KMS-11 (cell line): ENCODE results near the gene ERI2.

ENCODE experiments used
- H2AFZ ChIP-seq: fragments of 200-600 bp; sonication (generic); 2 replicates; pipeline ENCODE4 v1.6.1; 2016; ENCODE audit warnings: antibody characterized with exemption, mixed run types, low read depth
- H3K27ac ChIP-seq: fragments of 200-600 bp; sonication (generic); 2 replicates; pipeline ENCODE4 v1.6.1; 2016; ENCODE audit warnings: mild to moderate bottlenecking, mixed run types
- H3K27me3 ChIP-seq: fragments of 200-600 bp; sonication (generic); 2 replicates; pipeline ENCODE4 v1.6.1; 2017; ENCODE audit warnings: mild to moderate bottlenecking, low read depth, mixed run types, moderate library complexity; ENCODE audit not compliant: insufficient read depth
- H3K36me3 ChIP-seq: fragments of 200-600 bp; sonication (generic); 2 replicates; pipeline ENCODE4 v1.6.1; 2017; ENCODE audit warnings: mild to moderate bottlenecking, mixed run types; ENCODE audit not compliant: insufficient read depth
- H3K4me1 ChIP-seq: fragments of 200-600 bp; sonication (generic); 2 replicates; pipeline ENCODE4 v1.6.1; 2016; ENCODE audit warnings: mild to moderate bottlenecking, low read depth, mixed run types; ENCODE audit not compliant: poor library complexity, severe bottlenecking
- H3K4me2 ChIP-seq: fragments of 200-600 bp; sonication (generic); 2 replicates; pipeline ENCODE4 v1.7.0; 2016; ENCODE audit warnings: mild to moderate bottlenecking, mixed run types
- H3K4me3 ChIP-seq: fragments of 200-600 bp; sonication (generic); IDR thresholded peaks from 2 replicates; pipeline ENCODE4 v1.6.1; 2017; ENCODE audit warnings: low read depth, low read length, mixed read lengths; ENCODE audit not compliant: insufficient read depth
- H3K79me2 ChIP-seq: fragments of 200-600 bp; sonication (generic); 2 replicates; pipeline ENCODE4 v1.6.1; 2016; ENCODE audit warnings: low read depth, mixed run types; ENCODE audit not compliant: insufficient read depth
- H3K9ac ChIP-seq: fragments of 200-600 bp; sonication (generic); 2 replicates; pipeline ENCODE4 v1.6.1; 2016; ENCODE audit warnings: mild to moderate bottlenecking, mixed run types
- H4K20me1 ChIP-seq: fragments of 200-600 bp; sonication (generic); 2 replicates; pipeline ENCODE4 v1.6.1; 2016; ENCODE audit warnings: mild to moderate bottlenecking, mixed run types; ENCODE audit not compliant: insufficient read depth
- TF ChIP-seq, protein P1 (sequence below): fragments of 200-600 bp; sonication (generic); conservative IDR thresholded peaks from 2 replicates; pipeline ENCODE4 v1.6.1; 2017; ENCODE audit warnings: low read depth, mild to moderate bottlenecking, antibody characterized with exemption, low read length, moderate library complexity, mixed read lengths

ERI2 gene

DNA sequence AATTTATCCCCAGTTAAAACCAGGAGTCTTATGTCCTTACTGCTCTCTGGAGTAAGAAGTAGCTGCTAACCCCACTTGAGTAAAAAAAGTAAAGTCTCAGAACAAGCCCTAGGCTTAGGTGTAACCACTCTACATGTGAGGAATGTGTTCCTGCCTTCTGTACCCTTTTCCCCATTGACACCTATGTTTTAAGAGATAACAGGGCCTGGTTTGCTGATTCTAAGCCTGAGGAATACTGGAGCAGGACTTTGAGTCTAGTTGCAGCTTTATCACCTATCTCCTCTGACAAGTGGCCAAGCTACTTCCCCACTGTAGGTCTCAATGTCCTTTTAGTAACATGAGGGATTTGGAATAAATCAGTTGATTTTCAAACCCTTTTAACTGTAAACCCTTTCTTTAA is 40.3 kb upstream of the ERI2 start:
- H3K4me1 ChIP-seq = peaks cover 19% of the 10 kb centered on the region
- TF ChIP-seq, protein P1, sequence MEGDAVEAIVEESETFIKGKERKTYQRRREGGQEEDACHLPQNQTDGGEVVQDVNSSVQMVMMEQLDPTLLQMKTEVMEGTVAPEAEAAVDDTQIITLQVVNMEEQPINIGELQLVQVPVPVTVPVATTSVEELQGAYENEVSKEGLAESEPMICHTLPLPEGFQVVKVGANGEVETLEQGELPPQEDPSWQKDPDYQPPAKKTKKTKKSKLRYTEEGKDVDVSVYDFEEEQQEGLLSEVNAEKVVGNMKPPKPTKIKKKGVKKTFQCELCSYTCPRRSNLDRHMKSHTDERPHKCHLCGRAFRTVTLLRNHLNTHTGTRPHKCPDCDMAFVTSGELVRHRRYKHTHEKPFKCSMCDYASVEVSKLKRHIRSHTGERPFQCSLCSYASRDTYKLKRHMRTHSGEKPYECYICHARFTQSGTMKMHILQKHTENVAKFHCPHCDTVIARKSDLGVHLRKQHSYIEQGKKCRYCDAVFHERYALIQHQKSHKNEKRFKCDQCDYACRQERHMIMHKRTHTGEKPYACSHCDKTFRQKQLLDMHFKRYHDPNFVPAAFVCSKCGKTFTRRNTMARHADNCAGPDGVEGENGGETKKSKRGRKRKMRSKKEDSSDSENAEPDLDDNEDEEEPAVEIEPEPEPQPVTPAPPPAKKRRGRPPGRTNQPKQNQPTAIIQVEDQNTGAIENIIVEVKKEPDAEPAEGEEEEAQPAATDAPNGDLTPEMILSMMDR = no peak
- no peak overlapping the region for H3K4me3 ChIP-seq
- H3K27me3 ChIP-seq = no peaks in the 10 kb centered on the region
- H3K9ac ChIP-seq = no peak overlapping the region
- no peaks in the 10 kb centered on the region for H4K20me1 ChIP-seq
- H3K79me2 ChIP-seq = no peaks in the 10 kb centered on the region
- no peak overlapping the region for H2AFZ ChIP-seq
- H3K36me3 ChIP-seq = no peaks in the 10 kb centered on the region
- no peak overlapping the region for H3K4me2 ChIP-seq
- H3K27ac ChIP-seq = no peak overlapping the region

DNA sequence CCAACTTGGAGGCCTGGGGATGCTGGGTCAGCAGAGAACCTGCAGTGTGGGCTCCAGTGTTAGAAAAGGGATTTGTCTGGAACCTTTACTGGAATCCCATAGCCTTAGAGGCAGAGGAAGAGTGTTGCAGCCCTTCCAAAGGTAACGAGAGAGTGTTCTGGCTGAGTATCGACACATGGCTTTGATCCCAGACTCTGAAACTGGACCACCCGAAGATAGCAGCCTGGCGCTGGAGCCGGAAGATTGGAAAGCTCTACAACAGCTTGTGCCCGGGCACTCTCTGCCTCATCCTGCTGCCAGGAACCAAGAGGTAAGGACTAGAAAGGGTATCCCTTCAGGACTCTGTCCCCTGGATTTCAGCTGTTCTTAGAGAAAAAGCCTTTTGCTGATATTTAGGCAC is 39.8 kb upstream of the ERI2 start:
- H3K27ac ChIP-seq = no peak overlapping the region
- no peak overlapping the region for H3K4me2 ChIP-seq
- H3K9ac ChIP-seq = no peak overlapping the region
- H3K27me3 ChIP-seq = no peaks in the 10 kb centered on the region
- no peak overlapping the region for H2AFZ ChIP-seq
- H4K20me1 ChIP-seq = no peaks in the 10 kb centered on the region
- H3K36me3 ChIP-seq = no peaks in the 10 kb centered on the region
- no peaks in the 10 kb centered on the region for H3K79me2 ChIP-seq
- H3K4me3 ChIP-seq = no peak overlapping the region
- TF ChIP-seq, protein P1 = no peak
- H3K4me1 ChIP-seq = peaks cover 19% of the 10 kb centered on the region

DNA sequence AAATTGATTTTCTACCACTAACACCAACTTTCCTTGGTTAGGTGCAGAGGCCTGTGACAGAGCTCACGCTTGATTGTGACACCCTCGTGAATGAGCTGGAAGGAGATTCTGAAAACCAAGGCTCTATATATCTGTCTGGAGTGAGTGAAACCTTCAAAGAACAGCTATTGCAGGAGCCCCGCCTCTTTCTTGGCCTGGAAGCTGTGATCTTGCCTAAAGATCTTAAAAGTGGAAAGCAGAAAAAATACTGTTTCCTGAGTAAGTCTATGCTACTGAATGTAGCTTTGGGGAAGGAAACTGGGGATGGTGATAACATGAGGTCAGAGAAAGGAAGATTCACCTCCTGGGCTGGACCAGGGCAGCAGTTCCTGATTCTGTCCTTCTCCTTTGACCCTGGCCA is 38.3 kb upstream of the ERI2 start:
- Histone ChIP-seq H3K9ac (no peak overlapping the region), H3K36me3 (no peaks in the 10 kb centered on the region), H3K79me2 (no peaks in the 10 kb centered on the region), H3K4me1 (peaks cover 26% of the 10 kb centered on the region), H4K20me1 (no peaks in the 10 kb centered on the region), H3K27me3 (no peaks in the 10 kb centered on the region), H3K4me2 (peak overlapping the region; percentile 52; the same call in 1 of the 2 replicates), H3K27ac (no peak overlapping the region), H3K4me3 (no peak overlapping the region), H2AFZ (no peak overlapping the region)
- TF ChIP-seq, protein P1 = no peak

DNA sequence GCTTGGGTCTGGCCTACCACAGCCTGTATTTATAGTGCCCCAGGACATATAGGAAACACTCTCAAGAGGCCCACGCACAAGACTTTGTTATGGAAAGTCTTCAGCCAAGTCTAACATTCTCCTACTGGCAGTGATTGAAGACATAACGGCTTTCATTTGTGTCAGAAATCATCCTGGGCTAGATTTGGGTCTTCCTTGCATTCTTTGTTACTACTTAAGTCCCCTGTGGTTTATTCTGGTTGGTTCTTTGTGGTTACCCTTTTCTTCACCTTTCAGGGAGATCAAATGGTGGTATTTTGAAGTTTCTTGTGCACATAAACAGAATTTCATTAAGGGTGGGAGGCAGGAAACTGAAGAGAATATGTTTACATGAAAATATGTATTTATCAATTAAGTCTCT is 37.8 kb upstream of the ERI2 start:
- no peaks in the 10 kb centered on the region for H4K20me1 ChIP-seq
- H3K4me2 ChIP-seq = peak overlapping the region; percentile 52; the same call in 1 of the 2 replicates
- no peaks in the 10 kb centered on the region for H3K36me3 ChIP-seq
- H3K4me3 ChIP-seq = no peak overlapping the region
- TF ChIP-seq, protein P1 = no peak
- H3K9ac ChIP-seq = no peak overlapping the region
- H2AFZ ChIP-seq = no peak overlapping the region
- no peaks in the 10 kb centered on the region for H3K79me2 ChIP-seq
- no peak overlapping the region for H3K27ac ChIP-seq
- no peaks in the 10 kb centered on the region for H3K27me3 ChIP-seq
- H3K4me1 ChIP-seq = peaks cover 31% of the 10 kb centered on the region
